Mesendoderm (in vitro differentiated cells): ENCODE measurements around the gene UNC50.
"Not testable (repeated sequence)": the region's sequence is repeated elsewhere in the genome, so short reads cannot be mapped to it uniquely, and the experiment has no call there.

Experiments
- DNase-seq: peaks from one replicate; pipeline ENCODE4 v3.0.0; 2013
- H2AK5ac ChIP-seq: 2 replicates; pipeline ENCODE4 v1.6.1; 2013; ENCODE audit warnings: low read length, inconsistent platforms
- H2BK120ac ChIP-seq: 2 replicates; pipeline ENCODE4 v1.6.1; 2013; ENCODE audit warnings: low read depth, mild to moderate bottlenecking, low read length, moderate library complexity, mixed read lengths
- H2BK15ac ChIP-seq: replicated peaks from 2 replicates; pipeline ENCODE4 v1.6.1; 2013; ENCODE audit warnings: low read depth, mild to moderate bottlenecking, moderate library complexity
- H2BK5ac ChIP-seq: 2 replicates; pipeline ENCODE4 v1.6.1; 2013; ENCODE audit warnings: low read length, inconsistent platforms
- H3K18ac ChIP-seq: 2 replicates; pipeline ENCODE4 v1.6.1; 2013; ENCODE audit warnings: mild to moderate bottlenecking, low read length, mixed read lengths
- H3K23ac ChIP-seq: one replicate; pipeline ENCODE4 v1.6.1; 2013; ENCODE audit warnings: low read length
- H3K27ac ChIP-seq: 2 replicates; pipeline ENCODE4 v1.5.1; 2013; ENCODE audit warnings: low read depth, mild to moderate bottlenecking, inconsistent platforms, low read length, moderate library complexity
- H3K27me3 ChIP-seq: 2 replicates; pipeline ENCODE4 v1.6.1; 2013; ENCODE audit warnings: low read length, control low read depth, mild to moderate bottlenecking, inconsistent platforms; ENCODE audit not compliant: insufficient read depth, poor library complexity
- H3K36me3 ChIP-seq: 2 replicates; pipeline ENCODE4 v1.6.1; 2013; ENCODE audit warnings: low read length, inconsistent platforms; ENCODE audit not compliant: control insufficient read depth, insufficient read depth
- H3K4ac ChIP-seq: one replicate; pipeline ENCODE4 v1.6.1; 2013; ENCODE audit warnings: low read depth, mild to moderate bottlenecking, low read length, moderate library complexity
- H3K4me1 ChIP-seq: 2 replicates; pipeline ENCODE4 v1.6.1; 2013; ENCODE audit warnings: low read depth, low read length, inconsistent platforms; ENCODE audit not compliant: control insufficient read depth
- H3K4me2 ChIP-seq: 2 replicates; pipeline ENCODE4 v1.6.1; 2013; ENCODE audit warnings: low read length
- H3K4me3 ChIP-seq: 2 replicates; pipeline ENCODE4 v1.5.1; 2013; ENCODE audit warnings: mild to moderate bottlenecking, low read length
- H3K56ac ChIP-seq: one replicate; pipeline ENCODE4 v1.6.1; 2013; ENCODE audit warnings: low read length
- H3K79me1 ChIP-seq: 2 replicates; pipeline ENCODE4 v1.6.1; 2013; ENCODE audit warnings: low read length, inconsistent platforms
- H3K79me2 ChIP-seq: 2 replicates; pipeline ENCODE4 v1.6.1; 2013; ENCODE audit warnings: mild to moderate bottlenecking, low read length; ENCODE audit not compliant: control insufficient read depth, insufficient read depth
- H3K9ac ChIP-seq: 2 replicates; pipeline ENCODE4 v1.6.1; 2013; ENCODE audit warnings: low read length, inconsistent platforms
- H4K5ac ChIP-seq: one replicate; pipeline ENCODE4 v1.6.1; 2013; ENCODE audit warnings: low read length
- H4K8ac ChIP-seq: one replicate; pipeline ENCODE4 v1.6.1; 2013; ENCODE audit warnings: low read depth, mild to moderate bottlenecking, control low read depth, low read length, moderate library complexity
- WGBS: extraction: QIAGEN DNeasy Blood & Tissue Kit; methylation state at CpG from one replicate; pipeline ENCODE4 v1.1.7; 2013; ENCODE audit warnings: low lambda C conversion rate, missing lambda C conversion rate; ENCODE audit not compliant: insufficient coverage; ENCODE audit errors: extremely low coverage; 5-methylcytosine and 5-hydroxymethylcytosine counted together

The UNC50 gene

DNA sequence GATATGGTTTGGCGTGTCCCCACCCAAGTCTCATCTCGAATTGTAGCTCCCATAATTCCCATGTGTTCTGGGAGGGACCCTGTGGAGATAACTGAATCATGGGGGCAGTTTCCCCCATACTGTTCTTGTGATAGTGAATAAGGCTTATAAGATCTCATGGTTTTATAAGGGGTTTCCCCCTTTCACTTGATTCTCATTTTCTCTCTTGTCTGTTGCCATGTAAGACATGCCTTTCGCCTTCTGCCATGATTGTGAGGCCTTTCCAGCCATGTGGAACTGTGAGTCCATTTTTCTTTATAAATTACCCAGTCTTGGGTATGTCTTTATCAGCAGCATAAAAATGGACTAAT is 51.1 kb downstream of the UNC50 start:
- H3K79me2 ChIP-seq, H2BK15ac ChIP-seq, H3K79me1 ChIP-seq, H4K8ac ChIP-seq, H3K4me2 ChIP-seq, H2BK120ac ChIP-seq, H3K23ac ChIP-seq, H3K4me3 ChIP-seq, H2AK5ac ChIP-seq, H3K9ac ChIP-seq, H3K18ac ChIP-seq, H3K36me3 ChIP-seq, H3K56ac ChIP-seq, DNase-seq, H3K4ac ChIP-seq, H3K27me3 ChIP-seq, H2BK5ac ChIP-seq, H3K27ac ChIP-seq, H3K4me1 ChIP-seq, H4K5ac ChIP-seq: not testable (repeated sequence)
- whole genome bisulfite sequencing = no CpG with 5 or more reads among the region's 3 CpGs

- Histone ChIP-seq H3K36me3 (no peaks in the 10 kb centered on the region), H3K4me3 (no peak overlapping the region), H3K18ac (no peak overlapping the region), H3K4me1 (no peaks in the 10 kb centered on the region), H2BK5ac (no peak overlapping the region), H3K27ac (no peak overlapping the region), H3K4ac (no peak overlapping the region), H2BK15ac (no peak overlapping the region), H4K8ac (no peak overlapping the region), H3K79me2 (no peaks in the 10 kb centered on the region), H3K4me2 (no peak overlapping the region), H3K27me3 (no peaks in the 10 kb centered on the region), H3K79me1 (no peaks in the 10 kb centered on the region), H3K23ac (no peak overlapping the region), H4K5ac (no peak overlapping the region), H2AK5ac (no peak overlapping the region), H2BK120ac (no peak overlapping the region), H3K9ac (no peak overlapping the region), H3K56ac (no peak overlapping the region)
- DNase-seq = no peak
- WGBS = 100% methylated on average over 1 of the region's 12 CpGs
Observed at GRCh38 chr2:98663511-98664090, 55.2 kb downstream of the UNC50 start.

DNA sequence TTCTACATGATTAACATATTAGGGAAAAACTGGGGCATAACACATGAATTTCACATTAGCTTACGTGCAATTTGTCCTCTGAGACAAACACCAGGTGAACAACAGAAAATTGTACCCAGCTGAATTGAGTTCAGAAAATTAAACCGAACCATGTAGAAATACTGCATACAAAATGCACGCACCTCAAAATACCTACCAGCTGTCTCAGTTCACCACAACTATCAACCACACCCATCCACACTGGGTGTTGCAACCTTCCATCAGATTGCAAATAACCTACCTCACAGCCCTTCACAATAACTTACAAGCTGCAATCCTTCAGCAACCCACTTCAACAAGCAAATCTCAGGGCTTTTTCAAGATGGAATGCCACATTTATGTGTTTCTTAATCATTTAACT is 55.9 kb downstream of the UNC50 start:
- peak; percentile 17 for DNase-seq
- Histone ChIP-seq H3K18ac (no peak overlapping the region), H3K56ac (no peak overlapping the region), H3K79me1 (no peaks in the 10 kb centered on the region), H2BK5ac (no peak overlapping the region), H3K23ac (no peak overlapping the region), H3K4me2 (no peak overlapping the region), H2BK15ac (no peak overlapping the region), H3K4me3 (no peak overlapping the region), H4K8ac (no peak overlapping the region), H4K5ac (no peak overlapping the region), H3K4ac (no peak overlapping the region), H2AK5ac (no peak overlapping the region), H3K9ac (no peak overlapping the region), H2BK120ac (no peak overlapping the region), H3K27ac (no peak overlapping the region), H3K27me3 (no peaks in the 10 kb centered on the region), H3K36me3 (no peaks in the 10 kb centered on the region), H3K79me2 (no peaks in the 10 kb centered on the region), H3K4me1 (no peaks in the 10 kb centered on the region)
- WGBS = no CpG with 5 or more reads among the region's 3 CpGs

- H2BK5ac ChIP-seq = no peak overlapping the region
- no peak overlapping the region for H3K27ac ChIP-seq
- no peak overlapping the region for H3K4ac ChIP-seq
- no peaks in the 10 kb centered on the region for H3K27me3 ChIP-seq
- H4K8ac ChIP-seq = no peak overlapping the region
- no peaks in the 10 kb centered on the region for H3K79me2 ChIP-seq
- H3K9ac ChIP-seq = no peak overlapping the region
- no peaks in the 10 kb centered on the region for H3K4me1 ChIP-seq
- H3K79me1 ChIP-seq = no peaks in the 10 kb centered on the region
- H3K23ac ChIP-seq = no peak overlapping the region
- H3K36me3 ChIP-seq = no peaks in the 10 kb centered on the region
- no peak for DNase-seq
- no peak overlapping the region for H3K18ac ChIP-seq
- no peak overlapping the region for H3K56ac ChIP-seq
- no peak overlapping the region for H4K5ac ChIP-seq
- WGBS = no CpG with 5 or more reads among the region's 3 CpGs
- no peak overlapping the region for H2BK120ac ChIP-seq
- no peak overlapping the region for H3K4me3 ChIP-seq
- H2BK15ac ChIP-seq = no peak overlapping the region
- no peak overlapping the region for H2AK5ac ChIP-seq
- H3K4me2 ChIP-seq = no peak overlapping the region
Observed at GRCh38 chr2:98665677-98666076, 57.3 kb downstream of the UNC50 start.
